Esophagus squamous epithelium (tissue), 5 donors: ENCODE results near the gene SPRING1. TPM values are rescaled to one million over a fixed set of nuclear protein-coding genes. Genes with fewer than 3 reads are reported as not detected.
A peak's percentile ranks its signal among the peaks of the same experiment; 100 is the strongest.

Experiments used
- DNase-seq: peaks from one replicate; lab custom pipeline; 2025; lab: John Stamatoyannopoulos, UW
- H3K27ac ChIP-seq, 4 donors: fragments of 200-600 bp; sonication (generic); one replicate each; pipeline ENCODE4 v1.5.1; 2016 to 2019; ENCODE audit warnings: mild to moderate bottlenecking in 1 of 4
- H3K27me3 ChIP-seq, 4 donors: fragments of 200-600 bp; sonication (generic); 1 replicate in 3 of 4; 2 replicates in 1 of 4; pipeline versions ENCODE4 v1.5.1 to v1.6.0; 2017 to 2021; ENCODE audit warnings: antibody characterized with exemption in 1 of 4
- H3K36me3 ChIP-seq, 3 donors: fragments of 200-600 bp; sonication (generic); one replicate each; pipeline ENCODE4 v1.5.1; 2016 to 2019
- H3K4me1 ChIP-seq, 3 donors: fragments of 200-600 bp; sonication (generic); one replicate each; pipeline ENCODE4 v1.5.1; 2017 to 2019
- H3K4me3 ChIP-seq, 4 donors: fragments of 200-600 bp; sonication (generic); 1 replicate in 3 of 4; 2 replicates in 1 of 4; pipeline ENCODE4 v1.5.1; 2016 to 2019; ENCODE audit warnings: mild to moderate bottlenecking in 2 of 4, moderate library complexity in 1 of 4
- H3K9me3 ChIP-seq, 3 donors: fragments of 200-600 bp; sonication (generic); one replicate each; pipeline ENCODE4 v1.5.1; 2016 to 2019
- POLR2A ChIP-seq, 4 donors: fragments of 450-650 bp; IDR thresholded peaks; one replicate each; pipeline ENCODE4 v1.6.1; 2017; ENCODE audit warnings: antibody characterized with exemption in 4 of 4, mild to moderate bottlenecking in 4 of 4, moderate library complexity in 3 of 4
- WGBS, 2 donors: methylation state at CpG; one replicate each; pipeline ENCODE4 v1.1.5; 2018; 5-methylcytosine and 5-hydroxymethylcytosine counted together
- intact Hi-C: fragments of 100-400 bp; cut with DNase I; formaldehyde crosslinking; loops from one replicate; pipeline ENCODE4 v1.15.0; 2022
- total RNA-seq, 4 donors: library from RNA; depleted of rRNA; stranded (reverse); fragments of >200 nt; gene quantifications; one replicate each; pipeline ENCODE4 v1.1.0, GENCODE V29; 2016
- TF ChIP-seq, protein P1 (sequence below), 6 experiments: fragments of 450-650 bp in 4 of 6; fragments of 200-600 bp in 2 of 6; sonication (generic) in 2 of 6; IDR thresholded peaks; one replicate each; pipeline ENCODE4 v1.5.1; 2016 to 2019; ENCODE audit warnings: antibody characterized with exemption in 6 of 6, mild to moderate bottlenecking in 4 of 6, moderate library complexity in 4 of 6
- donor health status: DM: yes; HTN: yes; CAD: no.

SPRING1 gene
- total RNA-seq, 4 donors from 2014 or later = 14.6 to 25.5 (median 19.1) TPM

DNA sequence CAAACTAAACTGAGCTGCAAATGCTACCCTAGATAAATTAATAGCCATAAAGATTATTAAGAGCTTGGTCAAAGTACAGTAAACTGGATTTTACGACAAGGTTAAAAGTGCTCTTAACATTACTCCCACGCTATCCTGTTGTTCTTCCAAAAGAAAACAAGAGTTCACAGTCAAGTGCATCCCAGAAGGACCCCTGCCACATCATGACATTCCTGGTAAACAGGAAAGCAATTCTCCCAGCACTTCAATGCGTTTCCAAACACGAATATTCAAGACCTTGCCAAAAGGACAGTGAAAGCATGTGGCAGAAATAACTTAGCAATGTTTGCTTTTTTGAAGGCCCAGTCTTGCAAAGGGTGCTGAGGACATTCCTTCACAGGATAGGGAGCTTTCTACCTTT lies 11.2 kb downstream of the SPRING1 start:
- Histone ChIP-seq H3K9me3 (no peaks in the 10 kb centered on the region), H3K27ac (no peak overlapping the region), H3K27me3 (no peaks in the 10 kb centered on the region), H3K4me1 (peaks cover 0 to 10% (median 0%) of the 10 kb centered on the region in 3 donors), H3K36me3 (peaks cover 0 to 16% (median 0%) of the 10 kb centered on the region in 3 donors), H3K4me3 (no peak overlapping the region)
- no peak for DNase-seq
- intact Hi-C loops = no loop called here
- WGBS, 2 donors = 52% methylated on average over 4 of the region's 4 CpGs
- no peak for TF ChIP-seq POLR2A (IDR thresholded peaks at IDR 0.05)
- TF ChIP-seq, protein P1, sequence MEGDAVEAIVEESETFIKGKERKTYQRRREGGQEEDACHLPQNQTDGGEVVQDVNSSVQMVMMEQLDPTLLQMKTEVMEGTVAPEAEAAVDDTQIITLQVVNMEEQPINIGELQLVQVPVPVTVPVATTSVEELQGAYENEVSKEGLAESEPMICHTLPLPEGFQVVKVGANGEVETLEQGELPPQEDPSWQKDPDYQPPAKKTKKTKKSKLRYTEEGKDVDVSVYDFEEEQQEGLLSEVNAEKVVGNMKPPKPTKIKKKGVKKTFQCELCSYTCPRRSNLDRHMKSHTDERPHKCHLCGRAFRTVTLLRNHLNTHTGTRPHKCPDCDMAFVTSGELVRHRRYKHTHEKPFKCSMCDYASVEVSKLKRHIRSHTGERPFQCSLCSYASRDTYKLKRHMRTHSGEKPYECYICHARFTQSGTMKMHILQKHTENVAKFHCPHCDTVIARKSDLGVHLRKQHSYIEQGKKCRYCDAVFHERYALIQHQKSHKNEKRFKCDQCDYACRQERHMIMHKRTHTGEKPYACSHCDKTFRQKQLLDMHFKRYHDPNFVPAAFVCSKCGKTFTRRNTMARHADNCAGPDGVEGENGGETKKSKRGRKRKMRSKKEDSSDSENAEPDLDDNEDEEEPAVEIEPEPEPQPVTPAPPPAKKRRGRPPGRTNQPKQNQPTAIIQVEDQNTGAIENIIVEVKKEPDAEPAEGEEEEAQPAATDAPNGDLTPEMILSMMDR (IDR thresholded peaks at IDR 0.05) = no peak

GRCh38 chr12:116722245-116722644 lies 15.6 kb downstream of the SPRING1 start:
- Histone ChIP-seq H3K27ac (no peak overlapping the region), H3K36me3 (peaks cover 0 to 48% (median 0%) of the 10 kb centered on the region in 3 donors), H3K9me3 (no peaks in the 10 kb centered on the region), H3K4me3 (no peak overlapping the region), H3K4me1 (peaks cover 24 to 38% (median 25%) of the 10 kb centered on the region in 3 donors), H3K27me3 (no peaks in the 10 kb centered on the region)
- intact Hi-C loops = no loop called here
- no peak for TF ChIP-seq POLR2A (IDR thresholded peaks at IDR 0.05)
- TF ChIP-seq, protein P1 (IDR thresholded peaks at IDR 0.05) = no peak
- DNase-seq = no peak

DNA sequence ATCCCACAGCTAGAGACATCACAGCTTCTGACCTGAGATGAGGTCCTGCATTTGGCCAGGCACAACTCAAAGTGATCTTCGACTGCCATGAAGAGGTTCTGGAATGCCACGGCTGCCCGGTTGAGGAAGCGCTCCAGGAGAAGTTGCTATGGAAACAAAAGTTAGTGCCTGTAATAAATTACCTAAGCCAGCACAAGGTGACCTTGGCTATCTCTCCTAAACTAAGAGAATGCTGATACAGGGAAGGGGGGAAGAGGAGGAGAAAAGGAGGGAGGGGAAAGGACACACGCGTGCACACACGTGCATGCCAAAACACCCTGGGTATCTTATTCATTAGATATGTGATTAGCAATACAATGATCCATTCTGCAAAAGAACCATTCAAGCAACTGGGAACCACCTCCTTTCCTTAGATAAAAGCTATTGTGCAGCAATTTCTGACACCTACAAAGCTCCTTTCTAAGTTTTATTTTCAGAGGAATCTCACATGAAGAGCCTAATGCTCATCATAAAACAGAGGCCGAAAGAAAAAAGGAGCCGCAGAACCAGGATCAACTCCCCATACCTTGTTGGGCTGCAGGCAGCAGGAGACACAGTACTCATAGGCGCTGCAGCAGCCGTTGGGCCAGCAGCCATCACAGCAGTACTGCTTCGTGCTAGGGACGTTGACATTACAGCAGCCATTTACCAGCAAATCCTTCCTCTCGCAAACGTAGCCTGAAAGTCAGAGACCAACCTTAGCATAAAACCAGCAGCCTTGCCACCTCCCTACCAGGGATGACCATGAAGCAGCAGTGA lies 17.9 kb downstream of the SPRING1 start:
- intact Hi-C loops = no loop called here
- H3K36me3 ChIP-seq = peaks cover 0 to 71% (median 0%) of the 10 kb centered on the region in 3 donors
- no peak overlapping the region for H3K27ac ChIP-seq
- peaks cover 24 to 38% (median 25%) of the 10 kb centered on the region in 3 donors for H3K4me1 ChIP-seq
- TF ChIP-seq, protein P1 (IDR thresholded peaks at IDR 0.05) = no peak
- no peak for TF ChIP-seq POLR2A (IDR thresholded peaks at IDR 0.05)
- no peak overlapping the region for H3K4me3 ChIP-seq
- no peaks in the 10 kb centered on the region for H3K27me3 ChIP-seq
- no peak for DNase-seq
- H3K9me3 ChIP-seq = no peaks in the 10 kb centered on the region
- WGBS, 2 donors = 84 to 87% methylated on average over 12 to 13 of the region's 15 CpGs

GRCh38 chr12:116718655-116719454 lies 19.0 kb downstream of the SPRING1 start:
- Histone ChIP-seq H3K4me1 (peaks cover 24 to 48% (median 25%) of the 10 kb centered on the region in 3 donors), H3K27me3 (no peaks in the 10 kb centered on the region), H3K27ac (peak overlapping the region in 3 of 4 donors; percentile 55 to 65 (median 61)), H3K36me3 (peaks cover 0 to 72% (median 0%) of the 10 kb centered on the region in 3 donors), H3K9me3 (no peaks in the 10 kb centered on the region), H3K4me3 (no peak overlapping the region)
- intact Hi-C loops = no loop called here
- TF ChIP-seq POLR2A (IDR thresholded peaks at IDR 0.05) = no peak
- TF ChIP-seq, protein P1 (IDR thresholded peaks at IDR 0.05) = no peak
- 25 to 29% methylated on average over 10 of the region's 10 CpGs for WGBS, 2 donors
- DNase-seq = no peak
